ENCODE measurements around the gene UBC.

DNA sequence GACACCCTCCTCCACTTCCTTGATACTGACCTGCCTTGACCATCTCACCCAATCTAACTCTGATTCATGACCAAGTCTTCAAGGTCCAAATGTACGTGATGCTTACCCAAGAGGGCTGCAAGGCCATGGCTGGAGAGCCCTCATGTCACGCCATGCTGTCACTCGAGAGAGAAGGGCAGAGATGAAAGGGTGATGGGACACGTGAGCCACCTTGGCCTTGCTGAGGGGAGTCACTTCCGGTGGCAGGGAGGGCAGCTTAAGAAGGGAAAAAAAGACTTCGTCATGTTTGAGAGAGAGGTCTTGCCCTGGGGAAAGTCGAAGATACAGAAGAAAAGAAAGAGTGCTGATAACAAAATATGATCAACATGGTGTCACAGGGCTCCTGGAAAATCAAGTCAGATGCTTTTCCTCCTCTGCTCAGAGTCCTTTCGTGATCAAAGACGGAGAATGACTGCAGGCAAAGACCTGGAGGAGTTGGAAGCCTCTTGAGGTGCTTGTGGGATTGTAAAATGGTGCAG, 47.5 kb downstream of the UBC start:
- TF ChIP-seq, protein P1, sequence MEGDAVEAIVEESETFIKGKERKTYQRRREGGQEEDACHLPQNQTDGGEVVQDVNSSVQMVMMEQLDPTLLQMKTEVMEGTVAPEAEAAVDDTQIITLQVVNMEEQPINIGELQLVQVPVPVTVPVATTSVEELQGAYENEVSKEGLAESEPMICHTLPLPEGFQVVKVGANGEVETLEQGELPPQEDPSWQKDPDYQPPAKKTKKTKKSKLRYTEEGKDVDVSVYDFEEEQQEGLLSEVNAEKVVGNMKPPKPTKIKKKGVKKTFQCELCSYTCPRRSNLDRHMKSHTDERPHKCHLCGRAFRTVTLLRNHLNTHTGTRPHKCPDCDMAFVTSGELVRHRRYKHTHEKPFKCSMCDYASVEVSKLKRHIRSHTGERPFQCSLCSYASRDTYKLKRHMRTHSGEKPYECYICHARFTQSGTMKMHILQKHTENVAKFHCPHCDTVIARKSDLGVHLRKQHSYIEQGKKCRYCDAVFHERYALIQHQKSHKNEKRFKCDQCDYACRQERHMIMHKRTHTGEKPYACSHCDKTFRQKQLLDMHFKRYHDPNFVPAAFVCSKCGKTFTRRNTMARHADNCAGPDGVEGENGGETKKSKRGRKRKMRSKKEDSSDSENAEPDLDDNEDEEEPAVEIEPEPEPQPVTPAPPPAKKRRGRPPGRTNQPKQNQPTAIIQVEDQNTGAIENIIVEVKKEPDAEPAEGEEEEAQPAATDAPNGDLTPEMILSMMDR (conservative IDR thresholded peaks at IDR 0.05; ENCODE audit: low read length) = no peak
- TF ChIP-seq EZH2phosphoT487 (IDR thresholded peaks at IDR 0.05; ENCODE audit: borderline replicate concordance) = no peak

All from Loucy (cell line).